Brain microvascular endothelial cell (primary cell): ENCODE measurements around the gene HYI.
"Not testable (repeated sequence)": the region's sequence is repeated elsewhere in the genome, so short reads cannot be mapped to it uniquely, and the experiment has no call there.

ENCODE experiments used
- DNase-seq: peaks from one replicate; pipeline ENCODE4 v3.0.0-alpha.2; 2020
- H3K27ac ChIP-seq: fragments of 250-450 bp; sonication (Bioruptor Pico); 2 replicates; pipeline ENCODE4 v1.5.1; 2020; ENCODE audit warnings: mild to moderate bottlenecking, moderate library complexity
- H3K27me3 ChIP-seq: fragments of 250-450 bp; sonication (Bioruptor Pico); replicated peaks from 2 replicates; pipeline ENCODE4 v1.5.1; 2020; ENCODE audit warnings: mild to moderate bottlenecking
- H3K36me3 ChIP-seq: fragments of 250-450 bp; sonication (Bioruptor Pico); replicated peaks from 2 replicates; pipeline ENCODE4 v1.5.1; 2020; ENCODE audit warnings: mild to moderate bottlenecking
- H3K4me3 ChIP-seq: 2 replicates; pipeline ENCODE4 v1.5.1; 2011; ENCODE audit warnings: low read depth, mild to moderate bottlenecking, control low read depth, low read length, moderate library complexity
- in situ Hi-C: cut with HindIII; loops from 2 replicates; pipeline ENCODE4 v1.10.0; 2017; ENCODE audit warnings: low sequenced_read_pairs, low pct_ligation_motif_present
- TF ChIP-seq, protein P1 (sequence below): IDR thresholded peaks from 2 replicates; pipeline ENCODE4 v1.5.1; 2011; ENCODE audit warnings: low read depth, mild to moderate bottlenecking, moderate library complexity, low read length, control low read depth, inconsistent platforms; ENCODE audit errors: missing control alignments

HYI gene

DNA sequence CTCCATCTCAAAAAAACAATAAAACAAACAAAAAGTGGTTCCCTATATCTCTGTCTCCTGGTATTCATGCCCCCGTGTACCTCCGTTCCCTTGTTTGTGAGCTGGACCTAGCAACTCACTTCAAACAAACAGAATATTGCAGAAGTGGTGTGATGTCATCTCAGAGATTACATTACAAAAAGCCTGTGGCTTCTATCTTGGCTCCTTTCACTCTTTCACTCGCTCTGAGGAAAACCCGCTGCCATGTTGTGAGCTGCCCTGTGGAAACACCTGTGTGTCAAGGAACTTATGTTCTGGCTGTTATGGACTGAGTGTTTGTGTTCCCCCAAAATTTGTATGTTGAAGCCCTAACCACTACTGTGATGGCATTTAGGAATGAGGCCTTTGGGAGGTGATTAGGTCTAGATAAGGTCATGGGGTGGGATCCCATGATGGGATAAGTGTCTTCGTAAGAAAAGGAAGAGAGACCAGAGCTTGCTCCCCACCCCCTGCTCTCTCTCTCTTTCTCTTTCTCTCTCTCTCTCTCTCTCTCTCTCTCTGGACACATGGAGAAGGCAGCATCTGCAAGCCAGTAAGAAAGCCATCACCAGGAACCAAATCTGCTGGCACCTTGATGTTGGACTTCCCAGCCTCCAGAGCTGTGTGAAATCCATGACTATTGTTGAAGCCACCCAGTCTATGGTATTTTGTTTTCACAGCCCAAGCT lies 7.4 kb upstream of the HYI start:
- no peak for DNase-seq
- no peaks in the 10 kb centered on the region for H3K27me3 ChIP-seq
- H3K27ac ChIP-seq = no peak overlapping the region
- H3K36me3 ChIP-seq = no peaks in the 10 kb centered on the region
- H3K4me3 ChIP-seq = no peak overlapping the region
- TF ChIP-seq, protein P1, sequence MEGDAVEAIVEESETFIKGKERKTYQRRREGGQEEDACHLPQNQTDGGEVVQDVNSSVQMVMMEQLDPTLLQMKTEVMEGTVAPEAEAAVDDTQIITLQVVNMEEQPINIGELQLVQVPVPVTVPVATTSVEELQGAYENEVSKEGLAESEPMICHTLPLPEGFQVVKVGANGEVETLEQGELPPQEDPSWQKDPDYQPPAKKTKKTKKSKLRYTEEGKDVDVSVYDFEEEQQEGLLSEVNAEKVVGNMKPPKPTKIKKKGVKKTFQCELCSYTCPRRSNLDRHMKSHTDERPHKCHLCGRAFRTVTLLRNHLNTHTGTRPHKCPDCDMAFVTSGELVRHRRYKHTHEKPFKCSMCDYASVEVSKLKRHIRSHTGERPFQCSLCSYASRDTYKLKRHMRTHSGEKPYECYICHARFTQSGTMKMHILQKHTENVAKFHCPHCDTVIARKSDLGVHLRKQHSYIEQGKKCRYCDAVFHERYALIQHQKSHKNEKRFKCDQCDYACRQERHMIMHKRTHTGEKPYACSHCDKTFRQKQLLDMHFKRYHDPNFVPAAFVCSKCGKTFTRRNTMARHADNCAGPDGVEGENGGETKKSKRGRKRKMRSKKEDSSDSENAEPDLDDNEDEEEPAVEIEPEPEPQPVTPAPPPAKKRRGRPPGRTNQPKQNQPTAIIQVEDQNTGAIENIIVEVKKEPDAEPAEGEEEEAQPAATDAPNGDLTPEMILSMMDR = no peak
- in situ Hi-C loops = no loop called here

DNA sequence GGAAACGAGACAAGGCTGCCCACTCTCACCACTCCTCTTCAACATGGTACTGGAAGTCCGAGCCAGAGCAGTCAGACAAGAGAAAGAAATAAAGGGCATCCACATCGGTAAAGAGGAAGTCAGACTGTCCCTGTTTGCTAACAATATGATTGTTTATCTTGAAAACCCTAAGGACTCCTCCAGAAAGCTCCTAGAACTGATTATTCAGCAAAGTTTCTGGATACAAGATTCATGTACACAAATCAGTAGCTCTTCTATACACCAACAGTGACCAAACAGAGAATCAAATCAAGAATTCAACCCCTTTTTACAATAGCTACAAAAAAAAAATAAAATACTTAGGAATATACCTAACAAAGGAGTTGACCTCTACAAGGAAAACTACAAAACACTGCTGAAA lies 4.6 kb upstream of the HYI start:
- H3K4me3 ChIP-seq, in situ Hi-C loops, H3K36me3 ChIP-seq, DNase-seq, H3K27ac ChIP-seq, H3K27me3 ChIP-seq: not testable (repeated sequence)

DNA sequence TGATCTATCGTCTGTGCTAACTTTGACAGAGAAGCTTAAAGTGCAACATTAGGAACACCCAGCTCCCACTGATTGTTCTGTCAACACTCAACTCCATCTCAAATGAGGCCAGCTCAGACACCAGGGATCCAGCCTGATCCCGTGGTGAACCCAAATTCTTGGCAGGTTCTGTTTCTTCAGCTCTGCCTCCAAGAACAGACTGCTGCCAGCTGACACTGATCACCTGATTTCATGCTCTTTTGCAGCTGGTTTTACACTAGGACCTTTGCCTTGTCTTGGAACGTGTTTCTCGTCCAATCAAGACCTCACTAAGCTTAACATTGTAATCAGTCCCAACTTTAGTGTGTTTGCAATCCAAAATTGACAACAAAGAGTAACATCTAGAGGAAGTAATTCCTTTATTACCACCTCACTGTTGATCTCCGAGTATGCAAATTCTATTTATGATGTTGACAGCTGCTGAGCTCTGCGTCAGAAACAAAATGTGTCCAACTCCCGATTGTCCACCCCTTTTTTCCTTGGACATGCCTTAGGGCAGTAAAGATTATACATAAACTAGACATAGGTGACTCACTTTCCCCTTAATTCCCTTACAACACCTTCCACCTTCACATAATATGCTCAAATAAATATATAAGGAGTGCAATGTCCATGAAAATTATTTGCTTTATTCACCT lies 1.6 kb upstream of the HYI start:
- H3K27me3 ChIP-seq = no peaks in the 10 kb centered on the region
- in situ Hi-C loops = no loop called here
- TF ChIP-seq, protein P1 = no peak
- DNase-seq = no peak
- no peak overlapping the region for H3K4me3 ChIP-seq
- peaks cover 17% of the 10 kb centered on the region for H3K36me3 ChIP-seq
- H3K27ac ChIP-seq = no peak overlapping the region

DNA sequence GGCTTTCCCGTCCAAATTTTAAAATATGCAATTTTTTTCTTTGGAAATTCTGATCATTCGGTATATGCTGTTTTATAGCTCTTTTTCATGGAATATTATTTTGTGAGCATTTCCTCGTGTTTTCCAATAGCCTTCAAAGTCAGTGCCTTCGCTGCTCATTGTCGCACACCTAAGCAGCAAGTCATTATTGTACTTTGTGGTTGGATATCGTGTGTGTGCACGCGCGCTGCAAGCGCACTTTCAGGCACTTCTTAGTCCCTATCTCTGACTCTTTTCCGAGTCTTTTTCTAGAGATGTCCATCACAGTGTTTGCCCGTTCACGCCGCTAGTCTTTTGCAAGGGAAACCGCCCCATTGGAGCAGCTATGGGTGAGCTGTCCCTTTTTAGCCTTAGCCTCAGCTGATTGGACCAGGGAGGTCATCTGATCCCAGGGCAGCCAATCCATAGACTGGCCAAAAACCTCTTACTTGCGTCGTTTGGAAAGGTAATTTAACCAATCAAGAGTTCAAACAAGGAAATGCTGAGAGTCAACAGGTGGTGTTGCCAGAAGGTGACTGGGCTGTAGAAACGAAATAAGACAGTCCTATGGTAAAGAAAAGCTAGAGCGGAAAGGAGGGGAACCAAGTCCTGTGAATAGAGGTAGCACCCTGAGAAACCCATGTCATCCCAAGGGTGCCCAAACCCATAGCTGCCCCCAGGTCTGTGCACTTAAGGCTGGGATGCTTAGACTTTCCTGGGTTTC lies 710 bp upstream of the HYI start:
- in situ Hi-C loops = no loop called here
- Histone ChIP-seq H3K27me3 (no peaks in the 10 kb centered on the region), H3K36me3 (peaks cover 25% of the 10 kb centered on the region), H3K4me3 (peak overlapping the region; percentile 56), H3K27ac (peak overlapping the region; percentile 53)
- peak; percentile 86 for DNase-seq
- TF ChIP-seq, protein P1 = peak; percentile 28

DNA sequence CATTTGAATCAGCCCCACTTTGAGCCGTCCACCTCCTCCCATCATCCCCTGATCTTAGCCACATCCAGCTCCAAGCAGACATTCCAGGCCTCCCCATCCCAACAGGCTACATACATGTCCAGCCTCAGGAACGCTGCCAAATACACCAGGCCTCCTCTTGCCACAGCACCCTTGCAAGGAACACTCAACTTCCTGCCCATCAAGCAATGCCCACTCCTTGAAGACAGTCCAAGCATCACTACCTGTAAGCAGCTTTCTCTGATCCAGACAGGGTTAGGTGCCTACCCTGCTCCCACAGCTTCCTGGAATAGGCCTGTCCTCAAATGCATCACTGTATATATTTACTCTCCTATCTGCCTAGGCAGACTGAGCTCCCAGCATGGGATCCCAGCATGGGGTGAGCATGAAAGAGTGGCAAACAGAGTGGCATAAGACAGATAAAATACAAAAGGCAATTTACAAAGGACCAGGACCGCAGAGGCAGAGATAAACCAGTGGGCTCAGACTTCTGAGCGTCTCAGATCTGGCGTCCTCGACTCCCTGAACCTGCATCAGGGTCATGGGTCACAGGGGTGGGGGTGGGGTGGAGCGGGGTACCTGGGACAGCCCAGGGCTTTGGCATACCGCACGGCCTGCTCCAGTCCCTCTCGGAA lies 816 bp downstream of the HYI start:
- in situ Hi-C loops = no loop called here
- H3K27me3 ChIP-seq = no peaks in the 10 kb centered on the region

More for the DNA sequence above, 816 bp downstream of the HYI start:
- peaks cover 40% of the 10 kb centered on the region for H3K36me3 ChIP-seq
- TF ChIP-seq, protein P1 = no peak
- H3K4me3 ChIP-seq = peak overlapping the region; percentile 56
- peak overlapping the region; percentile 53 for H3K27ac ChIP-seq
- DNase-seq = no peak
